HepG2 (cell line): ENCODE results near the gene AGO4. TPM values are rescaled to one million over a fixed set of nuclear protein-coding genes. Genes with fewer than 3 reads are reported as not detected.

ENCODE experiments used
- ATAC-seq: fragments of 200-7000 bp; cut with Tn5 transposase; 3 replicates; pipeline ENCODE4 v1.9.1; 2020; ENCODE audit warnings: mild to moderate bottlenecking, moderate library complexity
- BruUV-seq: library from RNA; stranded (reverse); fragments of 400-500 nt; replicated peaks from 2 replicates; lab custom pipeline; 2021; lab: Mats Ljungman, UMichigan
- CTCF ChIA-PET: fragments of 300-600 bp; formaldehyde crosslinking; extraction: SDS; loops from one replicate; lab custom pipeline; 2021; ENCODE audit warnings: low total read pairs, inconsistent platforms, low intra/inter-chr PET ratio; lab: Yijun Ruan, JAX
- POLR2A ChIA-PET: fragments of 350-600 bp; sonication (Branson Sonifier 250); formaldehyde crosslinking; loops from one replicate; lab custom pipeline; 2020; ENCODE audit warnings: antibody characterized with exemption, inconsistent platforms; lab: Yijun Ruan, JAX
- DNase-seq: peaks from one replicate; pipeline ENCODE4 v3.0.0-alpha.2; 2015; ENCODE audit warnings: low spot score
- FAIRE-seq: peaks from 3 replicates; lab custom pipeline; 2011; peaks lifted over from hg19 to GRCh38; lab: Jason Lieb, UNC
- H2AFZ ChIP-seq: one replicate; pipeline ENCODE4 v1.6.1; 2011; ENCODE audit warnings: low read length, inconsistent platforms
- H3K27ac ChIP-seq: fragments of 300-600 bp; 3 replicates; pipeline ENCODE4 v1.8.0; 2011; ENCODE audit warnings: mixed run types, mild to moderate bottlenecking, mixed read lengths, low read length, inconsistent platforms; ENCODE audit not compliant: insufficient read depth; ENCODE audit errors: extremely low read length
- H3K27me3 ChIP-seq, 2 experiments: fragments of 200-600 bp in 1 of 2; 2 replicates in 1 of 2; 3 replicates in 1 of 2; pipeline versions ENCODE4 v1.6.0 to v1.8.0; 2011; ENCODE audit warnings: low read length in 2 of 2, mild to moderate bottlenecking in 2 of 2, moderate library complexity in 2 of 2, inconsistent platforms in 1 of 2; ENCODE audit not compliant: insufficient read depth in 2 of 2, control insufficient read depth in 1 of 2
- H3K36me3 ChIP-seq, 2 experiments: fragments of 200-600 bp in 1 of 2; replicated peaks in 1 of 2; 2 replicates in 1 of 2; 3 replicates in 1 of 2; pipeline versions ENCODE4 v1.5.1 to v1.8.0; 2011; ENCODE audit warnings: low read length in 2 of 2, inconsistent platforms in 1 of 2; ENCODE audit not compliant: insufficient read depth in 2 of 2, control insufficient read depth in 1 of 2
- H3K4me1 ChIP-seq: 2 replicates; pipeline ENCODE4 v1.5.1; 2012; ENCODE audit warnings: low read length, inconsistent platforms; ENCODE audit not compliant: insufficient read depth
- H3K4me2 ChIP-seq: 2 replicates; pipeline ENCODE4 v1.6.0; 2011; ENCODE audit warnings: low read depth, low read length, inconsistent platforms
- H3K4me3 ChIP-seq, 3 experiments: fragments of 200-600 bp in 1 of 3; sonication (generic), shearing (Covaris generic) in 1 of 3; replicated peaks in 1 of 3; 2 replicates each; pipeline ENCODE4 v1.5.1; 2011 to 2016; ENCODE audit warnings: low read length in 3 of 3, inconsistent platforms in 2 of 3, low read depth in 2 of 3, mild to moderate bottlenecking in 2 of 3, control low read depth in 1 of 3, mixed read lengths in 1 of 3; ENCODE audit not compliant: insufficient read depth in 1 of 3
- H3K79me2 ChIP-seq: one replicate; pipeline ENCODE4 v1.6.1; 2011; ENCODE audit warnings: low read length, inconsistent platforms; ENCODE audit not compliant: insufficient read depth
- H3K9ac ChIP-seq: 2 replicates; pipeline ENCODE4 v1.6.0; 2011; ENCODE audit warnings: mild to moderate bottlenecking, low read depth, low read length, inconsistent platforms; ENCODE audit not compliant: insufficient read depth
- H3K9me3 ChIP-seq: 2 replicates; pipeline ENCODE4 v1.5.1; 2012; ENCODE audit warnings: mild to moderate bottlenecking, low read length
- H4K20me1 ChIP-seq: 2 replicates; pipeline ENCODE4 v1.6.0; 2011; ENCODE audit warnings: inconsistent platforms, mild to moderate bottlenecking, low read length, moderate library complexity; ENCODE audit not compliant: insufficient read depth
- CTCF ChIP-seq: sonication (generic); formaldehyde crosslinking; IDR thresholded peaks from 2 replicates; pipeline ENCODE4 v1.5.0; 2020; ENCODE audit warnings: mild to moderate bottlenecking, missing genetic modification reagents, moderate library complexity
- KAT7 ChIP-seq: IDR thresholded peaks from 2 replicates; pipeline ENCODE4 v1.6.1; 2018; ENCODE audit warnings: borderline replicate concordance, missing compliant biosample characterization
- MEF2D ChIP-seq: sonication (generic); formaldehyde crosslinking; IDR thresholded peaks from 2 replicates; pipeline ENCODE4 v1.5.1; 2020; ENCODE audit warnings: mild to moderate bottlenecking, missing genetic modification reagents
- NCOA2 ChIP-seq: sonication (generic); formaldehyde crosslinking; IDR thresholded peaks from 2 replicates; pipeline ENCODE4 v1.8.0; 2022; ENCODE audit warnings: inconsistent platforms
- STAG1 ChIP-seq: sonication (generic); formaldehyde crosslinking; IDR thresholded peaks from 2 replicates; pipeline ENCODE4 v1.4.0; 2020; ENCODE audit warnings: missing genetic modification reagents
- THAP8 ChIP-seq: sonication (generic); formaldehyde crosslinking; IDR thresholded peaks from 2 replicates; pipeline ENCODE4 v1.5.1; 2020; ENCODE audit warnings: missing genetic modification reagents, mild to moderate bottlenecking, borderline replicate concordance
- ZBTB1 ChIP-seq: sonication (generic); formaldehyde crosslinking; IDR thresholded peaks from 2 replicates; pipeline ENCODE4 v1.4.0; 2020; ENCODE audit warnings: missing genetic modification reagents, borderline replicate concordance
- ZBTB33 ChIP-seq: sonication (generic); formaldehyde crosslinking; IDR thresholded peaks from 2 replicates; pipeline ENCODE4 v1.4.0; 2020; ENCODE audit warnings: missing genetic modification reagents
- ZNF33A ChIP-seq: sonication (generic); formaldehyde crosslinking; IDR thresholded peaks from 2 replicates; pipeline ENCODE4 v1.5.1; 2020; ENCODE audit warnings: missing genetic modification reagents, mild to moderate bottlenecking, moderate library complexity, borderline replicate concordance
- ZNF510 ChIP-seq: sonication (generic); formaldehyde crosslinking; IDR thresholded peaks from 2 replicates; pipeline ENCODE4 v1.4.0; 2020; ENCODE audit warnings: low read depth, mild to moderate bottlenecking, missing genetic modification reagents
- ZNF550 ChIP-seq: sonication (generic); formaldehyde crosslinking; IDR thresholded peaks from 2 replicates; pipeline ENCODE4 v1.4.0; 2020; ENCODE audit warnings: mild to moderate bottlenecking, missing genetic modification reagents, borderline replicate concordance
- ZNF761 ChIP-seq: sonication (generic); formaldehyde crosslinking; conservative IDR thresholded peaks from 2 replicates; pipeline ENCODE4 v1.4.0; 2020; ENCODE audit warnings: mild to moderate bottlenecking, missing genetic modification reagents
- ZNF775 ChIP-seq: sonication (generic); formaldehyde crosslinking; IDR thresholded peaks from 2 replicates; pipeline ENCODE4 v1.4.0; 2020; ENCODE audit warnings: missing genetic modification reagents, mild to moderate bottlenecking, moderate library complexity, borderline replicate concordance
- WGBS: methylation state at CpG from one replicate; pipeline ENCODE4 v1.1.6; 2017; ENCODE audit warnings: low lambda C conversion rate; 5-methylcytosine and 5-hydroxymethylcytosine counted together
- in situ Hi-C: cut with HindIII; loops from 2 replicates; pipeline ENCODE4 v1.10.0; 2017; ENCODE audit warnings: low pct_unique_long_range_greater_than_20kb; ENCODE audit not compliant: extremely low pct_ligation_motif_present
- intact Hi-C: fragments of 100-400 bp; cut with micrococcal nuclease; formaldehyde crosslinking; loops from one replicate; pipeline ENCODE4 v1.10.0; 2022; ENCODE audit not compliant: unreplicated experiment
- polyA plus RNA-seq, 8 experiments: library from polyadenylated mRNA; depleted of rRNA in 3 of 8; stranded (reverse) in 7 of 8; unstranded in 1 of 8; fragments of >200 nt; fragmentation: Illumina TruSeq in 4 of 8; extraction: Trizol in 4 of 8; gene quantifications; 2 replicates each; pipeline versions ENCODE4 v1.2.1 to v1.2.3, GENCODE V29; 2011 to 2016; ENCODE audit warnings: low read depth in 4 of 8, missing spikeins in 1 of 8, mixed read lengths in 1 of 8; ENCODE audit not compliant: insufficient read depth in 1 of 8
- total RNA-seq, 5 experiments: library from RNA; depleted of rRNA; stranded (reverse); fragments of >200 nt; fragmentation: Illumina TruSeq; extraction: Trizol; gene quantifications; 2 replicates each; pipeline ENCODE4 v1.2.3, GENCODE V29; 2016; ENCODE audit warnings: low read depth in 1 of 5

The AGO4 gene
- total and polyA plus RNA-seq, 2 of the 13 experiments (the other 11 are each of a cell fraction or from before 2014, with no cell fraction given) = 6.0 to 13.8 TPM

DNA sequence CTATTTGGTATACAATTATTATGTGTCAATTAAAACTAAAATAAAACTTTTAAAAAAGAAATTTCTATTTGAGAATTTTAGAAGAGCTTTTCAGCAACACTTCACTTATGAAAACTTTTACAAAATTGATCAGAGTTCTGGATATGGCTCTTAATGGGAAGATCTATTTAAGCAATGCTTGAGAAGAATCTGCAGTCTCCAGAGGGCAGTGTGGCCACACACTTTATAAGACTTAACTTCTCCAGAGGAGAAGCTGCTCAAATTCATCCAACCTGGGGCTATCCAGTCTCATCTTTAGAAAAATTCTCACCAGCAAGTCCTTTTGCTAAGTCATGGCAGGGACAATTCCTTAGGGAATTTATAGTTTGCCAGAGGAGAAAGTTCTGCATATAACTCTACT lies 50.0 kb downstream of the AGO4 start:
- intact Hi-C loops (no loop called here), in situ Hi-C loops (no loop called here)
- ATAC-seq (no peak), DNase-seq (no peak), FAIRE-seq (no peak)
- Histone ChIP-seq H3K4me3 (no peak overlapping the region), H3K4me1 (no peaks in the 10 kb centered on the region), H3K79me2 (no peaks in the 10 kb centered on the region), H3K27me3 (no peaks in the 10 kb centered on the region), H3K9me3 (no peaks in the 10 kb centered on the region), H3K27ac (no peak overlapping the region), H3K4me2 (no peak overlapping the region), H3K9ac (no peak overlapping the region), H2AFZ (no peak overlapping the region), H3K36me3 (peaks cover 3 to 4% of the 10 kb centered on the region in 2 experiments), H4K20me1 (no peaks in the 10 kb centered on the region)
- ChIA-PET POLR2A (no interaction called here), CTCF (no interaction called here)
- no TSS peak for BruUV-seq
- TF ChIP-seq CTCF (peak; percentile 32), ZNF775 (peak; percentile 61; the same call in 1 of the 2 replicates), STAG1 (CRISPR knock-in tag) (peak; percentile 40), ZBTB1 (no peak), ZNF550 (CRISPR knock-in tag) (no peak)

DNA sequence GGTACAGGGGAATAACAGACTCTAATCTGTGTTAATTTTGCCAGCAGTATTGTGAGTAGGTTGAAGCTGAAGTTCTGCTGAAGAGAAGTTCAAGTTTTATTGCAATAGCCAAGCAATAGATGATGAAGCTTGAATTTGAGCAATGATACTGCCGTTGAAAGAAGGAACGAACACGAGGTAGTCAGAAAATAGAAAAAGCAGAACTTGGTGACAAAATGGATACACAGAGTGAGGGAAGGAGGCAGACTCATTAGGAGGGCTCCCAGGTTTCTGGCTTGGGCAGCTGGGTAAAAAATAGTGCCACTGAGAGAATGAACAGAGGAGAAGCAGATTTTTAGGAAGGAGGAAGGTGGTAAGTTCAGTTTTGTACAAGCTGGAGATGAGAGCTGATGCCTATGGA lies 52.9 kb downstream of the AGO4 start:
- H3K9me3 ChIP-seq = no peaks in the 10 kb centered on the region
- in situ Hi-C loops = no loop called here
- WGBS = 52% methylated on average over 3 of the region's 3 CpGs
- no peaks in the 10 kb centered on the region for H3K79me2 ChIP-seq
- no peak overlapping the region for H3K9ac ChIP-seq
- ChIA-PET CTCF (no interaction called here), POLR2A (no interaction called here)
- DNase-seq = no peak
- no peak overlapping the region for H3K4me3 ChIP-seq
- H3K36me3 ChIP-seq = peaks cover 0 to 1% of the 10 kb centered on the region in 2 experiments; a peak in 2 of 5 replicates
- H4K20me1 ChIP-seq = no peaks in the 10 kb centered on the region
- H3K27ac ChIP-seq = no peak overlapping the region
- no peak for FAIRE-seq
- no peaks in the 10 kb centered on the region for H3K27me3 ChIP-seq
- no peak for ATAC-seq
- intact Hi-C loops = no loop called here
- BruUV-seq = no TSS peak
- H2AFZ ChIP-seq = no peak overlapping the region
- no peak overlapping the region for H3K4me2 ChIP-seq
- no peaks in the 10 kb centered on the region for H3K4me1 ChIP-seq
- TF ChIP-seq NCOA2 (CRISPR knock-in tag) (no peak), ZNF33A (CRISPR knock-in tag) (no peak), ZNF510 (no peak), ZNF761 (no peak), KAT7 (CRISPR knock-in tag) (no peak), ZBTB33 (CRISPR knock-in tag) (no peak), MEF2D (CRISPR knock-in tag) (no peak), THAP8 (CRISPR knock-in tag) (no peak)
